Astrocyte (in vitro differentiated cells and primary cell): ENCODE results near the gene KLHDC9.

ENCODE experiments used
- CTCF ChIP-seq: IDR thresholded peaks from 2 replicates; pipeline ENCODE4 v1.5.1; 2011; ENCODE audit warnings: low read depth, mild to moderate bottlenecking, inconsistent platforms, low read length, moderate library complexity; ENCODE audit not compliant: insufficient read depth
- EZH2 ChIP-seq: IDR thresholded peaks from 2 replicates; pipeline ENCODE4 v1.6.1; 2012; ENCODE audit warnings: mild to moderate bottlenecking, low read length, inconsistent platforms; ENCODE audit not compliant: insufficient read depth

- TF ChIP-seq CTCF (no peak), EZH2 (no peak)
Observed at GRCh38 chr1:161085165-161085564, 13.0 kb upstream of the KLHDC9 start.
